AG09319 (cell line): Measurements from ENCODE around the gene TMEM158.
A peak's percentile ranks its signal among the peaks of the same experiment; 100 is the strongest.

ENCODE experiments used
- DNase-seq: peaks from one replicate; pipeline ENCODE4 v3.0.0-alpha.2; 2010; ENCODE audit warnings: low read depth; ENCODE audit errors: extremely low read depth
- CTCF ChIP-seq: IDR thresholded peaks from 2 replicates; pipeline ENCODE4 v1.5.1; 2011; ENCODE audit warnings: low read depth, mild to moderate bottlenecking, inconsistent platforms, low read length, moderate library complexity

Gene TMEM158

GRCh38 chr3:45249391-45249790 is 23.3 kb upstream of the TMEM158 start:
- TF ChIP-seq CTCF = no peak
- no peak for DNase-seq

GRCh38 chr3:45246241-45246640 is 20.2 kb upstream of the TMEM158 start:
- no peak for DNase-seq

DNA sequence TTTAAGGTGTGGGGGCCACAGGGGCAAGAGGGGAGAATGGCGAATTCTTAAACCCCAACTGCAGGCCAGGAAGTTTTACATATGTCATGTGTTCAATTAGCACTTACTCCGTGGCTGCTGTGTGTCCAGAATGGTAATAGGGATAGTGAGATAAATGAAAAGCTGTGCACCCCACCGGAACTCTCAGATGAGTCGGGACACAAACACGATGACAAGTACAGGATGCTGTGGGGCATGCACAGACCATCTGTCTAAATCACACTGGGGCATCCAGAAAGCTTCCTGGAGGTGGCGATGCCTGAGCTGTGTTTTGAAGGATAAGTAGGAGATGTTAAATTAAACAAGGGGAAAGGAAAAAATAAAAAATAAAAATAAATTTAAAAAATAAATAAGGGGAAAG is 18.3 kb upstream of the TMEM158 start:
- DNase-seq = no peak

More at GRCh38 chr3:45246241-45246640, 20.2 kb upstream of the TMEM158 start:
- TF ChIP-seq CTCF = no peak

DNA sequence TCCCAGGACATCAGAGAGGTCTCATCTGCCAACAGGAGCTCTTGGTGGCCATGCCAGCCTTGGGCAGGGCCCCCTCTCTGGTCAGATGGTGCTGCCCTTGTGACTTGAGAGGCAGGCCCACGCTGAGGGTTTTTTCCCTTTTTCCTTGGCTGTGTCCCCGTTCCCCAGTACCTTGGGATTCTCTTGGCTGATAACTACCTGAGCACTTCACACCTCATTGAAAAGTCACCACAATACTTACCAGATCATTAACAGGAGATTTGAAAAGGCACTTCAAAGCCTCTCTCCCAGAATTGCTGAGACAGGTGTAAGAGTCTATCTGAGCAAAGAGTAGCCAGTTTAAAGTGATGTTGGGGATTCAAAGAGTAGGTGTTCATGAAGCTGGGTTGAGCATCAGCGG is 15.1 kb upstream of the TMEM158 start:
- no peak for DNase-seq
- TF ChIP-seq CTCF = no peak

More for the DNA sequence above, 18.3 kb upstream of the TMEM158 start:
- TF ChIP-seq CTCF = peak; percentile 22

GRCh38 chr3:45240292-45240691 is 14.2 kb upstream of the TMEM158 start:
- TF ChIP-seq CTCF = no peak
- no peak for DNase-seq

- no peak for DNase-seq
- no peak for TF ChIP-seq CTCF
These were observed 13.2 kb upstream of the TMEM158 start for GRCh38 chr3:45239254-45239653.

- TF ChIP-seq CTCF = no peak
- no peak for DNase-seq
These were observed 10.9 kb upstream of the TMEM158 start for GRCh38 chr3:45236964-45237363.

DNA sequence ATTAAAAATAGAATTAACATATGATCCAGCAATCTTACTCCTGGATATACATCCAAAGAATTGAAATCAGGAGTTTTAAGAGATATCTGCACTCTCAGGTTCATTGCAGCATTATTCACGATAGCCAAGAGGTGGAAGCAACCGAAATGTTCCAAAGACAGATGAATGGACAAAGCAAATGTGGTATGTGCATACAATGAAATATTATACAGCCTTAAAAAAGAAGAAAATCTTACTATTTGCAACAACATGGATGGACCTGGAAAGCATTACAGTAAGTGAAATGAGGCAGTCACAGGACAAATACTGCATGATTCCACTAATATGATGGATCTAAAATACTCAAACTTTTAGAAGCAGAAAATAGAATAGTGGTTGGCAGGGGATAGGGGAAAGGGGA is 9.3 kb upstream of the TMEM158 start:
- TF ChIP-seq CTCF = no peak

More for the DNA sequence above, 9.3 kb upstream of the TMEM158 start:
- no peak for DNase-seq
